Measurements from ENCODE around the gene ADGRV1.

DNA sequence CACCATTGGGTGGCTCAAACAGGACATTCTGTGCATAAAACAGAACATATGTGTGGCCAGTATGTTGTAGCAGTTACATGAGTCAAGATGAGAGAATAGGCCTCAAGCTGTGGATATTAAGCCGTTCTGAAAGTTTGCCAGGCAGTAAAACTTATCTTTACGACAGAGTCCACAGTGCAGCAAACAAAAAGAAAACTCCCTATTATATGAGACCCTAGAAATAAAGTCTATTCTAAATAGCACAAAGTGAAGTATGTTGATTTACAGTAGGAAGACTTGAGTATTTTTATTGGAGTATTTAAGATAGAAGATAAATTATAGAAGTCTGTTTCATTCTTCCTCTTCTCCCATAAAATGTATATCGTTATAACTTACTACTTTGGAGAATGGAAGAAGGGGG, 271.5 kb downstream of the ADGRV1 start:
- TF ChIP-seq, protein P1, sequence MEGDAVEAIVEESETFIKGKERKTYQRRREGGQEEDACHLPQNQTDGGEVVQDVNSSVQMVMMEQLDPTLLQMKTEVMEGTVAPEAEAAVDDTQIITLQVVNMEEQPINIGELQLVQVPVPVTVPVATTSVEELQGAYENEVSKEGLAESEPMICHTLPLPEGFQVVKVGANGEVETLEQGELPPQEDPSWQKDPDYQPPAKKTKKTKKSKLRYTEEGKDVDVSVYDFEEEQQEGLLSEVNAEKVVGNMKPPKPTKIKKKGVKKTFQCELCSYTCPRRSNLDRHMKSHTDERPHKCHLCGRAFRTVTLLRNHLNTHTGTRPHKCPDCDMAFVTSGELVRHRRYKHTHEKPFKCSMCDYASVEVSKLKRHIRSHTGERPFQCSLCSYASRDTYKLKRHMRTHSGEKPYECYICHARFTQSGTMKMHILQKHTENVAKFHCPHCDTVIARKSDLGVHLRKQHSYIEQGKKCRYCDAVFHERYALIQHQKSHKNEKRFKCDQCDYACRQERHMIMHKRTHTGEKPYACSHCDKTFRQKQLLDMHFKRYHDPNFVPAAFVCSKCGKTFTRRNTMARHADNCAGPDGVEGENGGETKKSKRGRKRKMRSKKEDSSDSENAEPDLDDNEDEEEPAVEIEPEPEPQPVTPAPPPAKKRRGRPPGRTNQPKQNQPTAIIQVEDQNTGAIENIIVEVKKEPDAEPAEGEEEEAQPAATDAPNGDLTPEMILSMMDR (IDR thresholded peaks at IDR 0.05), result no peak
- TF ChIP-seq ZFX (IDR thresholded peaks at IDR 0.05; ENCODE audit: borderline replicate concordance), result no peak

Data from 22Rv1 (cell line).